Measurements from ENCODE around the gene CTNND2.

CTNND2 gene

GRCh38 chr5:11777096-11777495 lies 127.2 kb downstream of the CTNND2 start:
- no peak for DNase-seq (ENCODE audit: low read depth, low spot score)
- no peak overlapping the region for H3K4me3 ChIP-seq (ENCODE audit: low read depth, low read length)
- TF ChIP-seq, protein P1, sequence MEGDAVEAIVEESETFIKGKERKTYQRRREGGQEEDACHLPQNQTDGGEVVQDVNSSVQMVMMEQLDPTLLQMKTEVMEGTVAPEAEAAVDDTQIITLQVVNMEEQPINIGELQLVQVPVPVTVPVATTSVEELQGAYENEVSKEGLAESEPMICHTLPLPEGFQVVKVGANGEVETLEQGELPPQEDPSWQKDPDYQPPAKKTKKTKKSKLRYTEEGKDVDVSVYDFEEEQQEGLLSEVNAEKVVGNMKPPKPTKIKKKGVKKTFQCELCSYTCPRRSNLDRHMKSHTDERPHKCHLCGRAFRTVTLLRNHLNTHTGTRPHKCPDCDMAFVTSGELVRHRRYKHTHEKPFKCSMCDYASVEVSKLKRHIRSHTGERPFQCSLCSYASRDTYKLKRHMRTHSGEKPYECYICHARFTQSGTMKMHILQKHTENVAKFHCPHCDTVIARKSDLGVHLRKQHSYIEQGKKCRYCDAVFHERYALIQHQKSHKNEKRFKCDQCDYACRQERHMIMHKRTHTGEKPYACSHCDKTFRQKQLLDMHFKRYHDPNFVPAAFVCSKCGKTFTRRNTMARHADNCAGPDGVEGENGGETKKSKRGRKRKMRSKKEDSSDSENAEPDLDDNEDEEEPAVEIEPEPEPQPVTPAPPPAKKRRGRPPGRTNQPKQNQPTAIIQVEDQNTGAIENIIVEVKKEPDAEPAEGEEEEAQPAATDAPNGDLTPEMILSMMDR (IDR thresholded peaks at IDR 0.05; ENCODE audit: low read depth, low read length), result no peak
- in situ Hi-C loops (cut with HindIII; ENCODE audit: low sequenced_read_pairs), result no loop called here

- DNase-seq (ENCODE audit: low read depth, low spot score), result no peak
- in situ Hi-C loops (cut with HindIII; ENCODE audit: low sequenced_read_pairs), result no loop called here
- H3K4me3 ChIP-seq (ENCODE audit: low read depth, low read length), result no peak overlapping the region
- TF ChIP-seq, protein P1 (IDR thresholded peaks at IDR 0.05; ENCODE audit: low read depth, low read length), result no peak
Measured at GRCh38 chr5:11770310-11770709, 133.9 kb downstream of the CTNND2 start.

GRCh38 chr5:11760934-11761603 lies 143.2 kb downstream of the CTNND2 start:
- in situ Hi-C loops (cut with HindIII; ENCODE audit: low sequenced_read_pairs), result no loop called here
- TF ChIP-seq, protein P1 (IDR thresholded peaks at IDR 0.05; ENCODE audit: low read depth, low read length), result no peak
- H3K4me3 ChIP-seq (ENCODE audit: low read depth, low read length), result no peak overlapping the region
- no peak for DNase-seq (ENCODE audit: low read depth, low spot score)

- DNase-seq (ENCODE audit: low read depth, low spot score), result no peak
- H3K4me3 ChIP-seq (ENCODE audit: low read depth, low read length), result no peak overlapping the region
- in situ Hi-C loops (cut with HindIII; ENCODE audit: low sequenced_read_pairs), result no loop called here
- TF ChIP-seq, protein P1 (IDR thresholded peaks at IDR 0.05; ENCODE audit: low read depth, low read length), result no peak
Measured at GRCh38 chr5:11758321-11758720, 145.9 kb downstream of the CTNND2 start.

DNA sequence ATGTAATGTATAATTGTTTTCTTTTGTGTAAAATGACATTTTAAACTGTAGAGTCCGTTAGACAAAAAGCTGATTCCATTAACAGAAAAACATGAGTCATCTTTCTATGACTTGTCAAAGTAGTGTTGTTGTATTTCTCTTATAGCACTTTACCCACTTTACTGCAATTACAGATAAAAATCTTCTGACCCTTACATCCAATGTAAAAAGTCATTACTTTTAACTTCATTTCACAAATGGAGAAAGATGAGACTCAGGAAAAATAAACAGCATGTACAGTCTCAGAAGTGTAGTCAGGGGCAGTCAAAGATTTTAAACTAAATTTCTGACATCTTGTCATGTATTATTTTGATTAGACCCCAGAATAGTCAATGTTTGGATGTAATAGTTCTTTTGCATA lies 146.6 kb downstream of the CTNND2 start:
- TF ChIP-seq, protein P1 (IDR thresholded peaks at IDR 0.05; ENCODE audit: low read depth, low read length), result no peak
- DNase-seq (ENCODE audit: low read depth, low spot score), result no peak
- no peak overlapping the region for H3K4me3 ChIP-seq (ENCODE audit: low read depth, low read length)
- in situ Hi-C loops (cut with HindIII; ENCODE audit: low sequenced_read_pairs), result no loop called here

DNA sequence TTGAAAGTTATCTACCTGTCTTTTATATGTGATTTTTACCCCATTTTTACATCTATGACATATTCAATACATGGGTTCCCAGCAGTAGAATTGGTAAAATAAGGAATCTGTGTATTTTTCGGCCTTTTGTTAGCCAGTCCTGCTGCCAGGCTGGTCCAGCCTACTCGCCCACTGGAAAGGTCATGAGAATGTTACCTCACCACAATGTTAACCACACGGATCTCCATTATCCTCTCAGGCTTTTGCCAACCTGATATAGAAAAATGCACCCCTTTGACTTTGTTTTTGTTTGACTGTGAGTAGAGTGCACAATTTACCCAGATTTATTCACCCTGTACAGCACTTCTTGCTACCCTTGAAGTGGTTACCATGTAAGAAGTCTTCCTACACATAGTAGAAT lies 167.2 kb downstream of the CTNND2 start:
- DNase-seq (ENCODE audit: low read depth, low spot score), result no peak
- in situ Hi-C loops (cut with HindIII; ENCODE audit: low sequenced_read_pairs), result no loop called here
- TF ChIP-seq, protein P1 (IDR thresholded peaks at IDR 0.05; ENCODE audit: low read depth, low read length), result no peak
- no peak overlapping the region for H3K4me3 ChIP-seq (ENCODE audit: low read depth, low read length)
